T47D (cell line): ENCODE results near the gene TMEM121.

Source experiments
- DNase-seq, 2 experiments: peaks; one replicate each; pipeline versions ENCODE4 v3.0.0 to v3.0.0-alpha.2; 2011 to 2012; ENCODE audit warnings: low read depth in 1 of 2, low spot score in 1 of 2
- JUND ChIP-seq: IDR thresholded peaks from 2 replicates; pipeline ENCODE4 v1.6.1; 2012; ENCODE audit warnings: low read depth
- in situ Hi-C: cut with HindIII; loops from 2 replicates; pipeline ENCODE4 v1.10.0; 2016; ENCODE audit warnings: low sequenced_read_pairs, low pct_unique_long_range_greater_than_20kb

The TMEM121 gene

DNA sequence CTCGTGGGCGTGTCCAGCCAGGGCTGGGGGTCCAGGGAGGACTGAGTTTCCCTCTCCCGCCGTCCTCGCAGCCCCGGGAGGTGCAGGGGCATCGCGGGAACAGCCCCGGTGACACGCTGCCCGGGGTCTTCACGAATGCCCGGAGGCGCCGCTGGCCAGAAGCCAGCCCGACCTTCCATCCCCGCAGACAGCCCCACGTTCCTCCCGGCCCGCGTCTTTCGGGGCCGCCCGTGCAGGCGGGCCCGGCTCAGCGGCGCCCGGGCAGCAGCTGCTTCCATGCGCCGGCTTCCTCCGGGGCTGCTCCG, 36.2 kb upstream of the TMEM121 start:
- TF ChIP-seq JUND: no peak
- no peak for DNase-seq
- in situ Hi-C loops: no loop called here

DNA sequence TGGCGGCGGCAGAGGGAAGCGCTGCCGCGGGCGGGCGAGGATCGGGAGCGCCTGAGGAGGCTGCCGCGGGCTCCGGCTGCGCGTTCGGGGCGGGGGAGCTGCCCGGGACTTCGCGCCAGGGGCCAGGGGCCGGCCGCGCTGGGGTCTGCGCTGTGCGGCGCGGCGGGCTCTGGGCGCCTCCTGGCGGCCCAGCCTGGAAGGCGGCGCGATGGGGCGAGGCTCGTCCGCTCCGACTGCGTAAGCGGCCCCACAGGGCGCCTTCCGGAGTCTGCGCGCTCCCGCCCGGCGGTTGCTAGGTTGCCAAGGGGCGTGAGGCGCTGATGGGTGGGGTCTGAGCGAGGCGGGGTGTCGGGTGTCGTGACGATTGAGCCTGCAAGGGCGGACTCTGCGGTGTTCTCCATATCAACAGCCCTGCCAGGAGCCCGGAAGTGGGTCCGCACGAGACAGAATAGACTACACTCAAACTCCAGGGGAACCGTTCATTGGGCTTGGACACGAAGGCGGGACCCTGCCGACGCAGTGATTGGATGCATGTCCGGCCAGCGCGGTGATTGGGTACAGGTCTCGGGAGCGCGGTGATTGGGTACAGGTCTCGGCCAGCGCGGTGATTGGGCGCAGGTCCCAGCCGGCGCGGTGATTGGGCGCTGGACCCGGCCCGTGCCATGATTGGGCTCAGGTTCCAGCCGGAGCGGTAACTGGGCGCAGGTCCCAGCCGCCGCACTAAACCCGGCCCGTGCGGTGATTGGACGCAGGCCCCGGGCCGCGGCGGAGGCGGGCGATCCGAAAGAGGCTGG, 35.6 kb upstream of the TMEM121 start, which contains the start of gene TEDC1:
TSS of gene TEDC1 (plus strand) at position 675 of the 794 bp plus-strand sequence. CDS start 130 bp downstream, outside the sequence.
- in situ Hi-C loops: no loop called here
- TF ChIP-seq JUND: no peak
- DNase-seq: peak; percentile 99 to 100

DNA sequence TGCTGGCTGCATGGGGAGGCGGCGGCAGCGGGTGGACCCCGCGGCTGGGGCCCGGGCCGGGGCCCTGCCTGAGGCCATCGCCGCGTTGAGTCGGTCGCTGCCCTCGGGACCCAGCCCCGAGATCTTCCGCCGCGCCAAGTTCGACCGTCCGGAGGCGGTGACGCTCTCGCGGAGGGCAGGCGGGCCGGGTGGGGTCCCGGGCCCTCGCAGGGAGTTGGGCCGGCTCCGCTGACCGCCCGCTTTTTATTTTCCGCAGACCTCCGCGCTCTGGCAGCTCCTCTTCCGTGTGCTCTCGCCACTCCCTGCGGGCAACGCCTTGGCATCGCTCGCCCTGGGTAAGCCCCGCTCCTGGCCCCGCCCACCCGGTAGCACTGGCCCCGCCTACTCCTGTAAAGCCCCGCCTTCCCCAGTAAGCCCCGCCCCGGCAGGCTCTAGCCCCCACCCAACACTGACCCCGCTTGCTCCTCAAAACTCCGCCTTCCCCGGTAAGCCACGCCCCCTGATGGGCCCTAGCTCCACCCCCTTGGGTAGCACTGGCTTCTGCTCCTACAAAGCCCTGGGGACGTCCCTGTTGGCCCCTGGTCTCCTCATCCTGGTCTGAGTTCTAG, 34.9 kb upstream of the TMEM121 start:
- no peak for TF ChIP-seq JUND
- DNase-seq: peak; percentile 81 to 96
- in situ Hi-C loops: no loop called here

DNA sequence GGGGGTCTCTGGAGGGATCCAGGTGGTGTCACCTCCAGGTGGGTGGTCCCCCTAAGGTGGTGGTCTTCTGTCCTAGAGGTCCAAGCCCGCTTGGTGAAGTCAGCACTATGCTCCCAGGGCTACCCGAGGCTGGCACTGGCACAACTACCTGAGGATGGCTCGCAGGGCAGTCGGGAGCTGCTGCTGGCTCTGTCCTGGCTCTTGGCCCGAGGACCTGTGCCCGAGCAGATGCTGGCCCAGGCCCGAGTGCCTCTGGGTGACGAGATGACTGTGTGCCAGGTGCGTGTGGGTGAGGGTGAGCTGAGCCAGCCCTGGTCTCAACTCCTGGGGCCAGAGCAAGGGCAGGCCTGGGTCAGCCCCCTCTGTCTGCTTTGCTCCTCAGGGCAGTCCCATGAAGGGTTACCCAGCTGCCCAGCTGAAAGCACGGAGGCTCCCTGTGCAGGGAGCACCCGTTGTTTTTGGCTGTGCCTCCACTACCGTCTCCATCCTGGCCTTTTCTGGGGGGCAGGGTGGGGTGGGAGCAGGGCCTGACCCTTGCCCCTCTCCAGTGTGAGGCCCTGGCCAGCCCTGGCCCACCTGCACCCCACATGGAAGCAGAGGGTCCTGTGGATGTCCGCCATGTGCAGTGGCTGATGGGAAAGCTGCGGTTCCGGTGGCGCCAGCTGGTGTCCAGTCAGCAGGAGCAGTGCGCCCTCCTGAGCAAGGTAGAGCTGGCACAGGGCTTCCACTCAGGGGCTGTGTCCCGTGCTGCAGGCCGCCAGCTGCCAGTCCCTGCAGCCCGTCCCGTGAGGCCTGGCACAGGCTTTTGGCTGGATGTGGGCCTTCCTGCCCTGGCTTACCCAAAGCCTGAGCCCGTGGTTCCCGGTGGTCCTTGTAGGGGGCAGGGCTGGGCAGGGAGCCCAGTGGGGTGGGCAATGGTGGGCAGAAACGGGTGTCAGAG, 34.1 kb upstream of the TMEM121 start:
- in situ Hi-C loops: no loop called here
- no peak for DNase-seq

DNA sequence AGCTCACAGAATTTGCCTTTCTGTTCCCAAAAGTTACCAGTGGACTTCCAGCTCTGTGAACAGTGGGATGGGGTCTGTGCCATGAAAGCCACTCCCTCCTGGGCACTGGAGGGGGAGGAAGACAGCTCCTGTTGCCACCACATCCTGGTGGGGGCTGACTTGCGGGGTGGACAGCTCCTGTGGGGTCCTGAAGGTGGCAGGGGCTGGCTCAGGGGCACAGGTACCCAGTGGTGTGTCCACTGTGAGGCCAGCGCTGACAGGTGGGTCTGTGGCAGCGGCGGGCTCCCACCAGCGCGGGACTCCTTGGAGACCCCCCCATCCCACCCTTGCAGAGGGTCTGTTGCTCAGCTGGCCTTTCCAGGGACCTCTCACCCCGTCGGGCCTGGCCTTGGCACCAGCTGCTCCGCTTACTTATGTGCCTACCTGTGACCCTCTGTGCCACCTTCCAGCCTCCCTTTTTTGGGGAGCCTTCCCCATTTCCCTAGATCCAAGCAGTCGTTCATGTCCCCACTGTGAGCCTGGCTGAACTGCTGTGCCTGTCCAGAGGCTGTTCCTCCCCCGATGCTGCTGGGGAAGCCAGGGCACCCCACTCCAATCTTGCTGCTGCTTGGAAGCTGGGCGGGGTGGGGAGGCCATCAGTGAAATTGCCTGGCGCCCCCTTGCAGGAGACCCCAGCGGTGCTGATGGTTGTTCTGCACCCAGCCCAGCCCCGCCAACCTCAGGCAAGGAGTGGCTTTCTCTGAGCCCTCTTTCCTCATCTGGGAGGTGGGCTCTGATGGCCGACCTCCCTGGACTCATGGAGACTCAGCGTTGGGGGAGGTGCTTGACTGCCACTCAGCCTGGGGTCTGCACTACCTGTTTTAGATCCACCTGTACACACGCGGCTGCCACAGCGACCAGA, 33.2 kb upstream of the TMEM121 start:
- no peak for TF ChIP-seq JUND
- DNase-seq: no peak
- in situ Hi-C loops: no loop called here

More for the DNA sequence above, 34.1 kb upstream of the TMEM121 start:
- no peak for TF ChIP-seq JUND

DNA sequence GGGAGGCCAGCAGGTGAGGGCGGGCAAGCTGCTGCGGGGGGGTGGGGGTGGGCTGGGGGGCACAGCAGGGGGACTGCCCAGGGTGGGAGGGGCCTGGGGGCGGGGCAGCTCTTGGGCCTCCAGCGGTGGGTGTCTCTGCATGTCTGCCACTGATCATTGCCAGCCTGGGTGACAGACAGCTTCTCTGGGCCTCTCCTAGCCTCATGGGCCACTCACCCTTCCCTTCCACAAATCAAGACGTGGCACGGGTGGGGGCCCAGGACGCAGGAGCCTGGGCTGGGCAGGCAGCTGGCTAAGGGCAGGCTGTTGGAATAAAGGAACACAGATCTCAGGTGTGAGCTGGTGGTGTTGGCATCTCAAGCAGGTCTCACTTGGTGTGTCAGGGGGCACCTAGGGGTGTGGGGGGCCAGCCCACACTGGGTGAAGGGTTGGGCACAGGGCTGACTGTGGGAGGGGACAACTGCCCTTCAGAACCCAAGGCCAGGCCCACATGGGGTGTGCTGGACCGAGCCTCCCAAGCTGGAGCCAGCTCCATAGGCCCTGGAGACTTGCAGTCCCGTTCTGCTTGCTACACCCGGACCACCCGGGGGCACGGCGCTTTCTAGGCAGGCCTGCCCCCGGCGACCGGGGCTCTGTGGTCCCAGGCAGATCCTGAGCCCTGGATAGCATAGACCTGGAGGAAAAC, 32.3 kb upstream of the TMEM121 start:
- TF ChIP-seq JUND: no peak
- DNase-seq: no peak
- in situ Hi-C loops: no loop called here

DNA sequence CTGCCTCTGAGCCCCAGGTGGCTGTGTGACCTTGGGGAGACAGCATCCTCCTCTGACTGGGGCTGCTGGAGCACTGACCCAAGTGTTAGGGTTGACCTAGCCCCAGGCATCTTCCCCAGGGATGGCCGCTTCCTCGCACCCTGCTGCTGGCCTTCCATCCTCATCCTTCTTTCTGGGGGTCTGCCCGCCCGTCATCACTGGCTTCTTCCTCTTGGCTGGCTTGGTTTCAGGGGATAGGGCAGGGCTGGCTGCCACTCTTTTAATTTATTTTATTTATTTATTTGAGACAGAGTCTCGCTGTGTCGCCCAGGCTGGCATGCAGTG, 31.8 kb upstream of the TMEM121 start:
- in situ Hi-C loops: no loop called here
- TF ChIP-seq JUND: no peak
- DNase-seq: no peak

DNA sequence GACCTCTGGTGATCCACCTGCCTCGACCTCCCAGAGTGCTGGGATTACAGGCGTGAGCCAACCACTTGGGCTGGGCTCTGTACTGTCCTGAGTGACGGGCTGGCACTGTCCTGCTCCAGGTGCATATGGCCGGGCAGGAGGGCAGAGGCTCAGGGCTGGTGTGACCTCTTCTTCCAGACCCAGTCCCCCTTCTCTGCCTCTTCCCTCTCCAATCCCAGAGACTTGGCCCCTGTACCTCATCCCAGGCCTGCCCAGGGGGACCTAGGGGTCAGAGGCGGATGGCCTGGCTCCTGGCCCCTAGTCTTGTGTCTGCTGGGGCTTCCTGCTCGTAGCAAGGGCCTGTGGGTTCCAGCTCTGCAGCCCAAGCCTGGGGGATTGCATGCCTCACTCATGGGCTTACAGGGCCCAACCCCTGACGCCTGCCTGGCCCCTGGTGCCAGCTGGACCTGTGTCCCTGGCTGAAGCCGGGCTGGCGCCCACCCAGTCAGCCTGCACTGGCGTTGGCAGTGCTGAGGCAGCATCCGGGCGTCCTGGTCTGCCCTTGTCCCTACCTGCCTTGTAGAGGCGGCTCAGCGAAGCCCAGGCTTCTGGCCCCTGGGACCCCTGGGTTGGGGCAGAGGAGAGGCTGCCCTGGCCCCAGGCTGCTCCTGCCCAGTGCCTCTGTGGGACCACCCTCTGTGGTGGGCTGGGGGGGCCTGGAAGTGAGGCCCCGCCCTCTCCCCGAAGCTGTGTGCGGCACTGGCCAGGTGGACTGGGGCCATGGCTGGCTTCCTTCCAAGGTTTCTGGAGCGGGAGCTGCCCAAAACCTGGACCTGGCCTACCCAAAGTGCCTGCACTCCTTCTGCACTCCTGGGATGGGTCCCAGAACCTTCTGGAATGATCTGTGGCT, 31.0 kb upstream of the TMEM121 start:
- DNase-seq: no peak
- in situ Hi-C loops: no loop called here
- TF ChIP-seq JUND: no peak

DNA sequence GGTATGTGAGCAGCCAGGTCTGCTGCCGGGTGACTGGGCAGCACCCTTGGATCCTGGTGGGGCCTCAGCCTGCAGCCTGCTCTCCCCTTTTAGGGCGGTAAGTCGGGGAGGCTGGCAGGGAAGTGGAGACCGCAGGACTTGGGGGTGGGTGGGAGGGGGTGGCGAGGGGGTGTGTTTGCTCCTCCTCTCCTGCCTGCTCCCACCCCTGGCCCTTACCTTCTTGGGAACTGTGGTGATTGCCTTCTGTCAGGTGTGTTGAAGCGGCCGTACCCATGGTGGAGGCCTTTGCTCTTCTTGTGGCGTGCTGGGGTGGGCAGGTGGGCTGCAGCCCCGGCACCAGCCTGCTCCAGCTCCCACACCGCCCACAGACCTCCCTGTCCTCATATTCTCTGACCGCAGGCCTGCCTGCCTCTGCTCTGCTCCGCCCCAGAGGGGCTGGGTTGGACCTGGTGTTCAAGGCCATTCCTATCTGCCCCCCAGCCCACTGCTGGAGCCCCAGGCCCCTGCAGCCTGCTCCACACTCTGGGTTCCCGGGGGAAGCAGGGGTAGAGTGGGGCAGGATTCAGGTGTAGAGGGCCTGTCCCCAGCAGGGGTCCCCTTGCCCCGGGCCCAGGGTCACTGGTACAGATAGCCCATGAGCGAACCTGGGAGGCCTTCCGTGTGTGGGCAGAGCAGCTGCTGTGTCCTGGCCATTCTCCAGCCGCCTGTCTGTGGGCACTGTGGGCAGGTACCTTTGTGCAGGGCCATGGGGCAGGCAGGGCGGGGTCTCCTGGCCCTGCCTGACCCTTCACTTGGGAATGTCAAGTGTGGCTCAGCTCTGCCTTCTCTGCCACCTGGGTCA, 30.2 kb upstream of the TMEM121 start:
- no peak for TF ChIP-seq JUND
- in situ Hi-C loops: no loop called here
- DNase-seq: no peak
